ENCODE results near the gene STAT4.

Gene STAT4

DNA sequence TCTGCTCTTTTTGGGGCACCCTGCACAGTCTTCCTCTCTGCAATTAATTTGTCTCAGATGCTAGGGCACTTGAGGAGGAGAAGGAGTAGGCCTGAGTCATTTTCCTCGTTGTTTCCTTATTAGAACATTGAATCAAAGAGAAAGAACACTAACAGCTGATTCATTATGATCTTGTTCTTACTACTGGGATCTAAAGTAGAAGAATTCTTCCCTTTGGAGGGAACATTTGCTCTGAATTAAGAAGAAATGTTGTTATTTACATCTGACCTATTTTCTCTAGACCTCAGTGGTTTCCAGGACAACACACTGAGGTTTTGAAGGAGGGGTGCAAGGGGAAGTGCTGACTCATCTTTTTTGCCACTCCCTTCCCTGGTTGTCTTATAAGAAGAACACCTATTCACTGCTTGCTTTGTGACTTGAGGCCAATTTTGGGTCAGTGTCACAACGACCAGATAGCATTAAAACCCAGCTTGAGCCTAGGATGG is 112.5 kb downstream of the STAT4 start:
- DNase-seq = no peak

DNA sequence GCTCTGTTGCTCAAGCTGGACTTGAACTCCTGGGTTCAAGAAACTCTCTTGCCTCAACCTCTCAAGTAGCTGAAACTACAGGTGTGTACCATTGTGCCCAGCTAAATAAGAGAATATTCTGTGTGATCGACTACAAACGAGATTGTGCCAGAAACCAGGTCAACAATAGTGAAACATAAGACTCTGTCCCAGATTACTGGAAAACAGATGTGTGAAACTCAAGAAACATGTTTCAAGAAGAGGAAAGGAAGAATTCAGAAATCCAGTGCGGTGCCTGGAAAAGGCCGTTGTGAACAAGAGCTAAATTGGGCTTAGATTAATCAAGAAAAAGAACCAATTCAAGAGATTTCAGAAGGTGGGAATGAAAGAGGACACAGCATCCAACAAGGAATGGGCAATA is 113.4 kb downstream of the STAT4 start:
- DNase-seq = no peak

- DNase-seq = no peak
Measured at GRCh38 chr2:191036363-191036762, 114.4 kb downstream of the STAT4 start.

- DNase-seq = no peak
Measured at GRCh38 chr2:191032588-191033429, 118.0 kb downstream of the STAT4 start.

DNA sequence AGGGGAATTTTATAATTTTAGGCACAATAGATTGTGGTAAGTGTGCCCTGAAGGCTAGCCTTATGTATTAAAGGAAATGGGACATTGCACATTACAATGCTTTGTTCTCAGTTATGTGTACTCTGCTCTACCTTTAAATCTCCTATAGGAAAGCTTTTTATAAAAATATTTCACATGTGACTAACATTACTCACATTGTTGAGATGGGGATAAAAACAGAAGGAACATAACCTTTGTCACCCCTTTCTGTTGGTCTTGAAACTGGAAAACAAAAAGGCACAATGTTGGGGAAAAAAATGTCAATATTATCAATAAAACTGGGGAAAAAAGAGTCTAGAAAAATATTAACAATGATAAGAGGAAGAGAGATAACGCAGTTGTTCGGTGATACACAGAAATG is 119.5 kb downstream of the STAT4 start:
- DNase-seq = no peak

DNA sequence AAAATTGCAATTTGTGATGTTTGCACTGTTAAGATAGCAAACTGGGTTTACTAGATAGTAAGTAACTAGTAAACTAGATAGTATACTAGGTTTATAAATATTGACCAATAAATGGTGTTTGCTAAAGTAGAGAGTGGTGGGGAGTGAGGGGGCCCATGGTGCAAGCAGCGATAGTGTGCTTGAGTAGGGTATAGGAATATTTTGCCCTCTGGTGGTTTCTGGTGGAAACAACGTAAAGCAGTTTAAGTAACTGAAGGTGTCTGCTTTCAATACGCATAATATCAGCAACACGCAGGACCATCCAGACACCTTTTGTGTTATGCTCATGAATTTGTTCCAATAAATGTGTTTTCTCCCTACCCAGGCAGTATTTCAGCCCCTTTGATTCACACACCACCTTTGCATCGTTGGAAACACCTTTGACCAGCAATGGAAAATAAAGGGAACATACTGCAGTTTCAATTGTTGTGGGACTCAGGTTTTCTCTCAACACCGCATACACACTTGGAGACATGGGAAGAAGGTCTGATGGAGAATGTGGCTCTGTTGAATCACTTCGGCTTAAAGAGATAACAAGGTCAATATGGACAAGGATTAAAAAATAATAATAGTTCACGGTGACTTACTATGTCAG is 120.2 kb downstream of the STAT4 start:
- DNase-seq = peak; percentile 12 to 71

DNA sequence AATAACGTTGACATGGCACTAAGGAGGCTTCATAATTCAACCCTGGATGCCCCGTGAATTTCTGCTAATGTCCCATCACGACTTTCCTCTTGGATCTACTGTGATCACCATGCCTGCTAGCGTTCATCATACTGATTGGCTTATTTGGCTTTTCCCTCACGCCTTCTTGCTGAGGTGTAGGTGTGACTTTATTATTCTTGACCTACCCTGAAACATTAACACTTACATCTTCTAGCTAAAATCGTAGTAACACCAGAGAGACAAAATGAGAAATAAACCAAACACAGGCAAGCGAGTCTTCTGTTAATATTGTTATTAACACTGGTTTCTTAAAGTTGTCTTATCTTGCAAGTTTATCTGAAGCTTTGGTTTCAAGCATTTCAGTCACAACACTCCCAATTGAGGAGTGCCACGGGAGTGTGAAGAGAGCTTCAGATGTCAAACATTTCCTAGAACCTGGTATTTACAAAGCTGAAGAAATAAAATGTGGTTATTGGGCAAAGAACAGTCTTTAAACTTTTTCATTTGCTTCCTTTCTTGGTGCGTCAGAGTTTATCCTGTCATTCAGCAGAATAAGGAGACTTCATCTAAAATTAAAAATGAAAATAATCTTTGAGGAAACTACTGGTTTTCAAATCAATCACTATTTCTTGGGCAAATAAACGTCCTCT is 121.4 kb downstream of the STAT4 start:
- no peak for DNase-seq

DNA sequence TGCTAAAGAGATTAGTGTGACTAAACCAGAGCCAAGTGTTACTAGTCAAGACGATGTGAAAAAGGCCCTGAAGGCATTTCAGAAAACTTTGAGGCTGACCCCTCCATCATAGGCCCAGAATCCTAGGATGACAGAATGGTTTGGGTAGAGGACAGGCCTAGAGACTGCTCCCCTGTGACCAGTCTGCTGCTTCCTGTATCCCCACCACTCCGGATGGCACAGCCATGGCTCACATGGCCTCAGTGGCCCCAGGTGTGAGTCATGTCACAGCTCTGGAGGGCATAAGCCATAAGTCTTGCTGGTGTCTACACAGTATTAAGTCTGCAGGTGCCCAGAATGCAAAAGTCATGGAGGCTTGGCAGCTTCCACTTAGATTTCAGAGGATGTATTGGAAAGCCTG is 124.4 kb downstream of the STAT4 start:
- no peak for DNase-seq

DNA sequence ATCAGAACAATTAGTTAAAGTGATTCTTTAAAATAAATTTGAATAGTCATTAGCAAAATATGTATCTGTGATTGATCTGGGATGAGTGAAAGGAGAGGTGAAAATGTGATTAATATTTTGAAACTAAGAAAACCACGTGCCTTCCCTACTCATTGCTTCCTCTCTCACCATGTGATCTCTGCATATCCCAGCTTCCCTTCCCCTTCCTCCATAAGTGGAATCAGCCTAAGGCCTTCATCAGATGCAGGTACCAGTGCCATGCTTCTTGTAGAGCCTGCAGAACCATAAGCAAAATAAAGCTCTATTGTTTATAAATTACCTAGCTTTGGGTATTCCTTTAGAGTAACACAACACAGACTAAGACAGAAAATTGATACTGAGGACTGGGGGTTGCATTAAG is 125.7 kb downstream of the STAT4 start:
- DNase-seq = no peak

GRCh38 chr2:191023235-191023679 is 127.5 kb downstream of the STAT4 start:
- no peak for DNase-seq

DNA sequence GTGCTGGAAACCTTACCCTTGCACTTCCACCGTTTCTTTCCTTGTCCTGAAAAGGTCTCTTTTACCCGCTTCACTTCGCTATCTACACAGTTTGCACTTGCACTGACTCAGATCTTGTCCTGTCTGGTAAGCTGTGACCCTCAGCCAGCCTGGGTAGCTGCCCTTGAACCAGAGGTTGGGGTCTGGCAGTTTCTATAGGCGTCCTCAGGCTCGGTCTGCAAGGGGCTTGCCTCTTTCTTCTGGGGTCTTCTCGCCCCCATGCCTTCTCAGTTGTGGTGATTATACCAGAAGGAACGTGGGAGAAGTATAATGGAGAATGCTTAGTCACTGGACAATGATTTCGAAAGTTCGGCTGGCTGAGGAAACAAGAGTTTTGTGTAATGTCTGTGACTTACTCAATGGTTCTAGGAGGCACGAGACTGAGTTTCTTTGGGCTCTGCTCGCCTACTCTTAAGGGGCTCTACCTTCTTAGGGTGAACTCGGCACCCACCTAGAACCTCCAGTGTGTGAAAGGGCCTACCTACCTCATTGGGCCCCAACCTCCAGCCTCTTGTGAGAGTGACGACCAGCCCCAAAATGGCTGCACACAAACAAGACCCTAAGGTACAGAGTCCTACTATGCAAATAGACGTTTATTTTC is 129.9 kb downstream of the STAT4 start:
- peak in 1 of 2 experiments; percentile 24 for DNase-seq

DNA sequence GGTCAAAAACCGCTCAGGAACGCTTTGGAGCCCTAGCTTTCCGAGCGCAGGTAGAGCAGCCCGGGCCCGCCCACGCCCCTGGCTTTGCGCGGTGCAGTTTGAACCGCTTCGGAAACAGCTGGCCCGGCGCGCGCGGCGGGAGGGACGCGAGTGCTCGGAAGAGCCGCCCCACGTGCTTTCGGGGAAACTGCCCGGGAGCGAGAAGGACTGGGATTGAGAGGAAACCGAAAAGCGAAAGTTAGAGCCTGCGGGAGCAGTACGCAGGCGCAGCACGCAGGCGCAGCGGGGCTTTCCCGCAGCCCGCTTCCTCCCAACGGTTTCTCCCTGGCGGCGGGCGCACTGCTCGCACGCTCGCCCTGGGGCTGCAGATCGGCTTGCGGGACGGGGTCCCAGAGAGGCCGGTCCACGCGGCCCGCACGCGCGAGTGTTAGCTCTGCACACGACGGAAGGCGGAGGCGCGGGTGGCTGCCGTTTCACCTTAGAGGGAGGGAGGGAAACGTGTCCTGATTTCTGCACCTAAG is 130.5 kb downstream of the STAT4 start:
- peak; percentile 91 to 97 for DNase-seq

DNA sequence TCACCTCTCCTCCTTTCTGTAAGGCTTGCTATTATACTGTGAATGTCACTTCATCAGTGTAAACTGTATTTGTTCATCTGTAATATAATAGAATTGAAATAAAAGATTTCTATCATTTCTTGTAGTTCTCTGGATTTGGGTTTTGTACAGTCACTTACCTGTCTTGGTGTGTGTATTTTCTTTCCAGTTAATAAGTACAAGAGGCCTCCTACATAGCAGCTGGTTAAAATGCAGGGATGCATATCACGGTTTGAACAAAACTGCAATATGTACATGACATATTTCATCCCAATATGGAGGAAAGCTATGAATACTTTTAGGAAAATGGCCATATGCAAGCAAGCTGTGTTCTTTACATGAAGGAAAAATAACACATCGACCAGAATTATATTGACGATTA is 131.4 kb downstream of the STAT4 start:
- DNase-seq = no peak

- DNase-seq = no peak
Measured at GRCh38 chr2:191018643-191019119, 132.1 kb downstream of the STAT4 start.

GRCh38 chr2:191018048-191018447 is 132.7 kb downstream of the STAT4 start:
- DNase-seq = no peak

DNA sequence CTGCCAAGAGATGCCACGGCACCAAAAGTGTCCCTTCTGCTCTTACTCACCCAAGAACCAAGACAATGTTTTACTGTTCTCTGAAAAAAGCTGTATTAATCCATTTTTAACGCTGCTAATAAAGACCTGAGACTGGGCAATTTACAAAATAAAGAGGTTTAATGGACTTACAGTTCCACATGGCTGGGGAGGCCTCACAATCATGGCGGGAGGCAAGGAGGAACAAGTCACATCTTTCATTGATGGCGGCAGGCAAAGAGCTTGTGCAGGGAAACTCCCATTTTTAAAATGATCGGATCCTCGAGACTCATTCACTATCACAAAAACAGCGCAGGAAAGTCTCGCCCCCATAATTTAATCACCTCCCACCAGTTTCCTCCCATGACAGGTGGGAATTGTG is 135.0 kb downstream of the STAT4 start:
- DNase-seq = no peak

GRCh38 chr2:191015239-191015638 is 135.6 kb downstream of the STAT4 start:
- no peak for DNase-seq

GRCh38 chr2:191014653-191015020 is 136.2 kb downstream of the STAT4 start:
- no peak for DNase-seq

- DNase-seq = peak; percentile 79 to 94
Measured at GRCh38 chr2:191013932-191014652, 136.7 kb downstream of the STAT4 start, which contains the start of gene STAT1. Gene STAT1 (minus strand): TSS chr2:191014171. CDS start chr2:191010003, 4,168 bp downstream.

- DNase-seq = no peak
Measured at GRCh38 chr2:191013682-191013931, 137.2 kb downstream of the STAT4 start.

GRCh38 chr2:191012845-191013681 is 137.7 kb downstream of the STAT4 start:
- peak; percentile 30 to 65 for DNase-seq

Measured in NCI-H526 (cell line).